ENCODE results near the gene ALOX12.

ALOX12 gene

GRCh38 chr17:7025245-7025644 lies 29.4 kb downstream of the ALOX12 start:
- H3K9me3 Mint-ChIP-seq = no peaks in the 10 kb centered on the region
- no peak overlapping the region for H3K4me3 Mint-ChIP-seq
- H3K4me1 Mint-ChIP-seq = peaks cover 48% of the 10 kb centered on the region
- H3K36me3 Mint-ChIP-seq = no peaks in the 10 kb centered on the region
- no peaks in the 10 kb centered on the region for H3K27me3 Mint-ChIP-seq
- H3K27ac Mint-ChIP-seq = peak overlapping the region; percentile 35

DNA sequence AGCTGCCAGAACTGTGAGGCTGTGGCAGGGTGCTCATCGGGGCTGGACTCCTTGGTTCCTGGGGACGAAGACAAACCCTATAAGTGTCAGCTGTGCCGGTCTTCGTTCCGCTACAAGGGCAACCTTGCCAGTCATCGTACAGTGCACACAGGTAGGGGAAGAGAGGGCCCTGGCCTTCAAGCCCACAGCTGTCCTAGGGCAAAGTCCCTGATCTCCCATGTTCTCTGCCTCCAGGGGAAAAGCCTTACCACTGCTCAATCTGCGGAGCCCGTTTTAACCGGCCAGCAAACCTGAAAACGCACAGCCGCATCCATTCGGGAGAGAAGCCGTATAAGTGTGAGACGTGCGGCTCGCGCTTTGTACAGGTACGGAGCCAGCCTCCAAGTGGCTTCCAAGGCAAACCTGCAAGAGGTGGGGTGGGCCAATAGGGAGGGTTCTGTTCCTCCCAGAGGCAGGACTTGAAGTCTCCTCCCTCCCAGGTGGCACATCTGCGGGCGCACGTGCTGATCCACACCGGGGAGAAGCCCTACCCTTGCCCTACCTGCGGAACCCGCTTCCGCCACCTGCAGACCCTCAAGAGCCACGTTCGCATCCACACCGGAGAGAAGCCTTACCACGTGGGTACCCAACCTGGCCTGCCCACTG lies 30.7 kb downstream of the ALOX12 start:
- Mint-ChIP-seq H3K27me3 (no peaks in the 10 kb centered on the region), H3K4me1 (peaks cover 44% of the 10 kb centered on the region), H3K4me3 (no peak overlapping the region), H3K27ac (peak overlapping the region; percentile 19), H3K36me3 (no peaks in the 10 kb centered on the region), H3K9me3 (no peaks in the 10 kb centered on the region)

DNA sequence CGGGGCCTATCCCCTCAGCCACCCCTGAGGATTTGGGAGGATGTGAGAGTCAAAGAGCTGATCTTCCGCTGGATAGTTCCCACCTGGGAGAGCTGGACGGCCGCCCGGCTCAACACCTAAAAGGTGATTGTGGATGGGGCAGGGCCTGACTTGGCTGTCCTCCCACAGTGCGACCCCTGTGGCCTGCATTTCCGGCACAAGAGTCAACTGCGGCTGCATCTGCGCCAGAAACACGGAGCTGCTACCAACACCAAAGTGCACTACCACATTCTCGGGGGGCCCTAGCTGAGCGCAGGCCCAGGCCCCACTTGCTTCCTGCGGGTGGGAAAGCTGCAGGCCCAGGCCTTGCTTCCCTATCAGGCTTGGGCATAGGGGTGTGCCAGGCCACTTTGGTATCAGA lies 31.5 kb downstream of the ALOX12 start:
- Mint-ChIP-seq H3K36me3 (no peaks in the 10 kb centered on the region), H3K9me3 (no peaks in the 10 kb centered on the region), H3K4me3 (no peak overlapping the region), H3K4me1 (peaks cover 42% of the 10 kb centered on the region), H3K27me3 (no peaks in the 10 kb centered on the region), H3K27ac (no peak overlapping the region)

GRCh38 chr17:7029096-7029495 lies 33.2 kb downstream of the ALOX12 start:
- peak overlapping the region; percentile 42 for H3K27ac Mint-ChIP-seq
- H3K4me1 Mint-ChIP-seq = peaks cover 43% of the 10 kb centered on the region
- no peaks in the 10 kb centered on the region for H3K27me3 Mint-ChIP-seq
- H3K4me3 Mint-ChIP-seq = no peak overlapping the region
- H3K9me3 Mint-ChIP-seq = no peaks in the 10 kb centered on the region
- H3K36me3 Mint-ChIP-seq = no peaks in the 10 kb centered on the region

DNA sequence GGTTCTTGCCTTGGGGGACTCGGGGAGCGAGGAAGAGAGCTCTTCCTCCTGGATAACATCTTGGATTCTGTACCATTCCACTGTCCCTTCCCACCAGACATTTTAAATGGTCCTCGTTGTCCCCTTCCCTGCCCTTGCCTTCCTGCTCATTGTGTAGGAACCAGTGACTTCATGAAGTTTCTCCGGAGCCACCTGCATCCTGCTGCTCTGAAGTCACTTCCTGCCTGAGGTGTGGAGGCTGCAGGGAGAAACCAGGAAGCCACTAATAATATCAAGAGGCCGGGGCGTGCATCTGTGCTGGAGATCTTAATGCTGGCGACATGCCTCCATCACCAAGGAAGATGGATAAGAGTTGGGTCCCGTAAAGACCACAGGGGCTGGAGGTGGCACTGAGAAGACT lies 33.8 kb downstream of the ALOX12 start:
- H3K4me1 Mint-ChIP-seq = peaks cover 46% of the 10 kb centered on the region

GRCh38 chr17:7034955-7035590 lies 39.2 kb downstream of the ALOX12 start:
- H3K27me3 Mint-ChIP-seq = no peaks in the 10 kb centered on the region
- peaks cover 54% of the 10 kb centered on the region for H3K4me1 Mint-ChIP-seq
- peak overlapping the region; percentile 98 for H3K27ac Mint-ChIP-seq
- peak overlapping the region; percentile 92 for H3K4me3 Mint-ChIP-seq
- no peaks in the 10 kb centered on the region for H3K36me3 Mint-ChIP-seq
- no peaks in the 10 kb centered on the region for H3K9me3 Mint-ChIP-seq

More for the DNA sequence above, 33.8 kb downstream of the ALOX12 start:
- H3K27ac Mint-ChIP-seq = peak overlapping the region; percentile 89
- peak overlapping the region; percentile 81 for H3K4me3 Mint-ChIP-seq
- no peaks in the 10 kb centered on the region for H3K27me3 Mint-ChIP-seq
- no peaks in the 10 kb centered on the region for H3K36me3 Mint-ChIP-seq
- no peaks in the 10 kb centered on the region for H3K9me3 Mint-ChIP-seq

- peaks cover 47% of the 10 kb centered on the region for H3K4me1 Mint-ChIP-seq
- peak within 1 kb of the TSS; percentile 92 for H3K4me3 Mint-ChIP-seq
- no peaks in the 10 kb centered on the region for H3K27me3 Mint-ChIP-seq
- no peaks in the 10 kb centered on the region for H3K36me3 Mint-ChIP-seq
- H3K27ac Mint-ChIP-seq = peak within 1 kb of the TSS; percentile 98
- no peaks in the 10 kb centered on the region for H3K9me3 Mint-ChIP-seq
Observed at GRCh38 chr17:7035591-7036368, 39.9 kb downstream of the ALOX12 start, which contains the start of gene SLC16A13. Gene SLC16A13 (plus strand): TSS chr17:7036015. CDS start chr17:7036383, 368 bp downstream.

- Mint-ChIP-seq H3K4me1 (peaks cover 50% of the 10 kb centered on the region), H3K27me3 (no peaks in the 10 kb centered on the region), H3K9me3 (no peaks in the 10 kb centered on the region), H3K4me3 (no peak overlapping the region), H3K27ac (peak overlapping the region; percentile 56), H3K36me3 (no peaks in the 10 kb centered on the region)
Observed at GRCh38 chr17:7038025-7038862, 42.4 kb downstream of the ALOX12 start.

DNA sequence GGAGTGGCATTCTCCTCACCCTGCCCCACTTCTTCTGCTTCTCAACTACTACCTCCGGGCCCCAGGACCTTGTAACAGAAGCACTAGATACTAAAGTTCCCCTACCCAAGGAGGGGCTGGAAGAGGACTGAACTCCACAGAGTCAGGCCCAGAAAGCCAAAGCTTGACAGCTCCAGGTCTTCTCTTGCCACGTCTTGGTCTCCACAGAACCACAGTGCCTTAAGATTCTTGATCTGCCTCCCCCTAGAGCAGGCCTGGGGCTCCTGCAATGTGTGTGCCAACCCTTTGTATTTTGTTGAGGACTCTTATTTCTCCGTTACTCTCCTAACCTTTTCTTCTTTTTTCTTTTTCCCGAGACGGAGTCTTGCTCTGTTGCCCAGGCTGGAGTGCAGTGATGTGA lies 44.0 kb downstream of the ALOX12 start:
- Mint-ChIP-seq H3K4me1 (peaks cover 40% of the 10 kb centered on the region), H3K27ac (no peak overlapping the region), H3K27me3 (no peaks in the 10 kb centered on the region), H3K36me3 (no peaks in the 10 kb centered on the region), H3K9me3 (no peaks in the 10 kb centered on the region), H3K4me3 (no peak overlapping the region)

DNA sequence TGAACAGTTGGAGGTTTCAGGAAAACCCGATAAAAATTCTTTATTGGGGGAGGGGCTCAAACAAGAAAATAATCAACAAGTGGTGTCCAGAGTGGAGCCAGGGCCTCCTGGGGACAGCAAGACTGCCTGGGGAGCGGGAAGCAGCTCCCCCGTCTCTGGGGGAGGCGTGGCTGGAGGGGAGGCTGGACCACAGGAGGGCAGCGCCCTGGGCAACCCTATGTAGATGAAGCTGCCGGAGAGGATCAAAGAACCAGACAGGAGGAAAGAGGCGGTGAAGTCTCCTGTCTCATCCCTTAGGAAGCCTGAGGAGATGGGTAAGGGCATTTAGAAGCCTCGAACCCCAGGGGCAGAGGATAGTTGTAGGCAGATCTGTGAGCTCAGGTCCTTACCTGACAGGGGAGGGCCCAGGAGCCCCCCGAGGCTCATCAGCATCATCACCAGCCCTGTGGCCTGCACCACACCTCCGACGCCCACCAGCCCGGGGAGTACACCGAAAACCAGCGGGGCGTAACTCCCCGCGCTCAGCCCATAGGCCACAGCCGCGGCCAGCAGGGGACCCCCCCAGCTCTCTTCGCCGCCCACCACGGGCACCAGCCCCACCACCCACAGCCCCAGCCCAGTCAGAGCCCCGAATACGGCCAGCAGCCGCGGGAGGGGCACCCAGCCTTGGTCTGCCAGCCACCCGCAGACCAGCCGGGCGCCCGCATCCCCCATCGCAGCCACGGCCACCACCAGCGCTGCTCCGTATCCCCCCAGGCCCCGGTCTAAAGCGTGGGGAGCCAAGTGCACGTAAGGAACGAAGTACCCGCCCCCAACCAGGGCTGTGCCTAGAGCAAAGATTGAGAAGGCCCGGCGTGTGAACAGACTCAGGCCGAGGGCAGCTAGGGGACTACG lies 46.0 kb downstream of the ALOX12 start:
- Mint-ChIP-seq H3K27me3 (no peaks in the 10 kb centered on the region), H3K36me3 (no peaks in the 10 kb centered on the region), H3K27ac (peak overlapping the region; percentile 87), H3K9me3 (no peaks in the 10 kb centered on the region), H3K4me1 (peaks cover 35% of the 10 kb centered on the region), H3K4me3 (peak overlapping the region; percentile 79)

GRCh38 chr17:7042501-7043181 lies 46.8 kb downstream of the ALOX12 start:
- Mint-ChIP-seq H3K9me3 (no peaks in the 10 kb centered on the region), H3K36me3 (no peaks in the 10 kb centered on the region), H3K27ac (peak overlapping the region; percentile 87), H3K4me3 (peak overlapping the region; percentile 79), H3K27me3 (no peaks in the 10 kb centered on the region), H3K4me1 (peaks cover 42% of the 10 kb centered on the region)

GRCh38 chr17:7043182-7043496 lies 47.3 kb downstream of the ALOX12 start:
- Mint-ChIP-seq H3K9me3 (no peaks in the 10 kb centered on the region), H3K27me3 (no peaks in the 10 kb centered on the region), H3K36me3 (no peaks in the 10 kb centered on the region), H3K27ac (peak overlapping the region; percentile 81), H3K4me1 (peaks cover 43% of the 10 kb centered on the region), H3K4me3 (peak overlapping the region; percentile 79)

DNA sequence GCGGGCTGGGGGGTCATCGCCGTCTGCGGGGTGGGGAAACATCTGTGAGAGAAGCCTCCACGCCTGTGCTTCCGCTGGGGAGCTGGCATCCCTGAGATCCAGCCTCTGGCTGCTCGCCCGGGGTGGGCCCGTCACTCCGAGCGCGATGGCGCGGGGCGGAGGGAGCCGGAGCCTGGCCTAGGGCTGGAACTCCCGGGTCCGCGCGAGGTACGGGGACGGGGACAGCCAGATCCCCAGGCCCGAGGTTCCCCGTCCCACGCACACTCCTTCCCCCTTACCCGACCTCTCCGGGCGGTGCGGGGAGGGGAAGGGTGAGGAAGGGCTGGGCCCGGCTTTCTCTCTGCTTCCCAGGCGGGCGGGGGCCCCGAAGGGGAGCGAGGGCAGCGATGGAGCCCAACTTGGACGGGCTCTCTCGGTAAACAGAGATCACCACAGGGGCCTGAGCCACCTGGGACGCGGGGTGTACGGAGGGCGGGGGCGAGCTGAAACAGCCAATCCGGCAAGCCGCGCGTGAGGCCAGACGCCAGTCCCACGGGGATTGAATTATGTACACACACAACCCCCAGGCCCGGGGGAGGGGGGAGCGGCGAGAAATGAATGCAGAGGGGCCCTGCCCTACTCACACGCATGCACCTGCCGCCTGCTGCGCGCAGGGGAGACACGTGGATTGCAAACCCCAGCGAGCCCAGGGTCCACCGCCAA lies 47.8 kb downstream of the ALOX12 start, which contains the start of gene SLC16A11:
Gene SLC16A11 (minus strand): TSS at position 596 of the 702 bp plus-strand sequence. CDS start 579 bp downstream, at position 17.
- no peaks in the 10 kb centered on the region for H3K9me3 Mint-ChIP-seq
- peaks cover 43% of the 10 kb centered on the region for H3K4me1 Mint-ChIP-seq
- H3K36me3 Mint-ChIP-seq = no peaks in the 10 kb centered on the region
- peak within 1 kb of the TSS; percentile 81 for H3K27ac Mint-ChIP-seq
- peak within 1 kb of the TSS; percentile 79 for H3K4me3 Mint-ChIP-seq
- H3K27me3 Mint-ChIP-seq = no peaks in the 10 kb centered on the region

Measured in activated naive CD4-positive, alpha-beta T cell treated with anti-CD3 and anti-CD28 coated beads, Interleukin-2, amount 50 U/mL, for 24 hours (primary cell).